IPS DF 4.7 (cell line): ENCODE measurements around the gene TAF3.
"Not testable (repeated sequence)": the region's sequence is repeated elsewhere in the genome, so short reads cannot be mapped to it uniquely, and the experiment has no call there.

ENCODE experiments used
- DNase-seq: peaks from one replicate; pipeline ENCODE4 v3.0.0-alpha.2; 2013; ENCODE audit warnings: low spot score; ENCODE audit errors: extremely low read depth

TAF3 gene

GRCh38 chr10:8031211-8031610, 212.9 kb downstream of the TAF3 start:
- DNase-seq: not testable (repeated sequence)

DNA sequence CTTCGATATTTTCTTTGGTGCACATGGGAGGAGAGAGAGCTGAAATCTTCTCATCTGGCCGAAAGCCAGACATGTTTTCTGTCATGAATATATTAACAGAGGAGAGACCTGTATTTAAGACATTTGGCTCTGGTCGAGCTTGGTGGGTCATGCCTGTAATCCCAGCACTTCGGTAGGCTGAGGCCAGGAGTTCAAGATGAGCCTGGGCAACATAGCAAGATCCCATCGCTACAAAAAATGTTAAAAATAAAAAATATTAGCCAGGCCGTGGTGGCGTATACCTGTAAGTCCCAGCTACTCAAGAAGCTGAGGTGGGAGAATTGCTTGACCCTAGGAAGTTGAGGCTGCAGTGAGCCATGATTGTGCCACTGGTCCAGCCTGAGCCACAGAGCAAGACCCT, 214.3 kb downstream of the TAF3 start:
- DNase-seq: no peak

- DNase-seq: no peak
These were observed 215.6 kb downstream of the TAF3 start for GRCh38 chr10:8033812-8034465.

- no peak for DNase-seq
These were observed 216.2 kb downstream of the TAF3 start for GRCh38 chr10:8034466-8035005.

GRCh38 chr10:8035006-8035640, 216.8 kb downstream of the TAF3 start:
- DNase-seq: no peak

DNA sequence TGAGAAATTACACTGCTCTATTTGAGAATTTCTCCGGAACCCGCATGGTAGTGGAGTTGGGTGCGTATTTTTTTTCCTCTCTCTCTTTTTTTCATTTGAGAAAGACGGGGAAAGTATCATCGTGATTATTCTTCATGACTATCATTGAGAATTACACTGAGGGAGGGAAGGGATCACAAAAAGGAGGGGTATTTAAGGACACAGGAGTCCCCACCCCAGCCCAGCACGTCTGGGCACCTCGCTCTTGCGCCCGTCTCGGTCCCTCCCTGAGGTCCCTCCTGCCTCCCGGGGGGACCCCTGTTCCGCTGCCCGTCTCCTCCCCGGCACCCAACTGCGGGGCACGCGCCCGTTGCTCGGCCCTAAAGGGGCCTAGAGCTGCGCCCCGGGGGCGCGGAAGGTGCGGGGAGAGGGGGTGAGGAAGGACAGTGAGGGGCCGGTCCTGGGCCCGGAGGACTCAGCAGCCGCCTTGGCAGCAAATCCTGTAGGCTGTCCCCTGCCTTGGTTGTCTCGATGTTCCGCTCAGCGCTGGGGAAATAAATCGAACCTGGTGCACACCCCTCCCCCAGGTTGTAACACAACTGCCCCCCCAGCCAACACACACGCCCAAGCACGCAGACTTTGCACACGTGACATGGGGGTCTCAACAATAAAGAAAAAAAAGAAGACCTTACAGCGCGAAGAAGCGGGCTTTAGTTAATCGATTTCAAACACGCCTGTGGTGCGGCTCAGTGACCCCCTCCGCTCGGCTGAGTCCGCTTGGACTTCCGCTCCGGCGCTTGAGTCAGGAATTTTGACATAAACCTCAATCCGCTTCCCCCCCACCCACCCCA, 217.6 kb downstream of the TAF3 start:
- no peak for DNase-seq

DNA sequence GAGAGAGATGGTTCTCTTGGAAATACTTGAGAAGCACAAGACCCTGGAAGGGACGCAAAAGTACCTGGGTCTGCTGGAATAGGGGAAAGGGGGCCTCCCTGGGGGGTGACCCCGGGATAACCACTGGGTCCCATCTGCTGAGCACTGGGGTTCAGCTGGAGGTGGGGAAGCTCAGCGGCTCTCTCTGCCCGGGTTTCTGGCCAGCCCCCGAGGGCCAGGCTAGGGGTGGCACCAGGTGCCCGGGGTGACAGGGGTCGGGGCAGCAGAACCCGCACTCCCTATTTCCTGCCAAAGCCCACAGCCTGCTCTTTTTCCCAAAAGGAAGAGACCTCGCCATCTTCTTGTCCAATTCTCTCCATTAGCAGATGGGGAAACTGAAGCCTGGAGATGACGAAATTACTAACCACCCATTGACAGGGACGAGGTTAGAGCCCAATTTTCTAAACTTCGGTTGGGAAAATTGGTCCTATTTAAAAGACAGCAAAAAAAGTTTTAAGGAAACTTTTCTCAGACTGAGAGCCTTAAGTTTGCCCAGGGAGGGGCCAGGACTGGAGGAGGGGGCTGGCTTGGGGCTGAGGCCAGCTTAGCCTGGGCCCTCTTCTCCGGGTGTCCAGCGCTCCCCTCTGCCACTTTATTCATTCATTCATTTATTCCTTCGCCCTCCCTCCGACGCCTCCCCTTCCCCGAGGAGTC, 218.3 kb downstream of the TAF3 start:
- DNase-seq: no peak

- no peak for DNase-seq
These were observed 219.0 kb downstream of the TAF3 start for GRCh38 chr10:8037199-8037801.

DNA sequence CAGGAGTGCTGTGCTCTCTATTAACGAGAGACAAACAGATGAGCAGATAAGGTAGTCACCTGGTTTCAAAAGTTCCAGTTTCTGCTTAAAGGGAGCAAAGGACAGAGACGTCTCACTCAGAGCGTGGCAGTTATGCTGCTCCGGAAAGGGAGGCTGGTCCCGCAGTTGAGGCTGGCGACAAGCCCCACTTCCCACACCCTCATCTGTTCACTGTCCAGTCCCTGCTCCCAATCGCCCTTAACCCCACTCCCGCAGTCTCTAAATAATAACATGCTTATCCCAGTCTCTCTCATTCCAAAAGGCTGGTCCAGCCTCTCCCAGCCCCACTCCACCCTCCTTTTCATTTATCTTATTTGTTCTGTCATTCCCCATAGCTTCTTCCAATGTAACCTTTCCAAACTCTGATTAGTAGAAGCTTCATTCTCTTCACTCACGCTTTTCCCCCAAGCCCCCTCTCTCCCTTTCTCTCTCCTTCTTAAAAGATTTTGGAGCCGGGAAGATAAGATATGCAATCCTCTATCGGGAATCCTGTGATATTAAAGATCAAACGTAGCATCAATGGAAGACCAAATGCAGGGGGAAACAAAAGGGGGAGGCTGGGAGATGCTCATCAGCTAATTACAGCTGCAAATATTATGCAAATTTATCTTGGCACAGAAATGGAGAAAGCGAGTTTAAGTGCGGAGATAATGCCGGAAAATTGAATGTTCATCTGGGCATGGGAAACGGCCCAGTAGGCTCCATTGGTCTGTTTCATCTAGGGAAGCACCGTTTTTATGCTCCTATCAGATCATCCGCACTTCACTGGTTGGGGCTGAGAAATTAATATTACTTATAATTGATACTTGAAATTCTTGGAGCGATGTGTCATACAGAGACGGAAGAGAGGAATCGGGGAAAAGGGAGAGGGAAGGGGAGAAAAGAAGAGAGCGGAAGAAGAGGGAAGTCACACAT, 219.9 kb downstream of the TAF3 start:
- no peak for DNase-seq

GRCh38 chr10:8039321-8039881, 221.1 kb downstream of the TAF3 start:
- DNase-seq: no peak

- no peak for DNase-seq
These were observed 222.3 kb downstream of the TAF3 start for GRCh38 chr10:8040651-8041050.

DNA sequence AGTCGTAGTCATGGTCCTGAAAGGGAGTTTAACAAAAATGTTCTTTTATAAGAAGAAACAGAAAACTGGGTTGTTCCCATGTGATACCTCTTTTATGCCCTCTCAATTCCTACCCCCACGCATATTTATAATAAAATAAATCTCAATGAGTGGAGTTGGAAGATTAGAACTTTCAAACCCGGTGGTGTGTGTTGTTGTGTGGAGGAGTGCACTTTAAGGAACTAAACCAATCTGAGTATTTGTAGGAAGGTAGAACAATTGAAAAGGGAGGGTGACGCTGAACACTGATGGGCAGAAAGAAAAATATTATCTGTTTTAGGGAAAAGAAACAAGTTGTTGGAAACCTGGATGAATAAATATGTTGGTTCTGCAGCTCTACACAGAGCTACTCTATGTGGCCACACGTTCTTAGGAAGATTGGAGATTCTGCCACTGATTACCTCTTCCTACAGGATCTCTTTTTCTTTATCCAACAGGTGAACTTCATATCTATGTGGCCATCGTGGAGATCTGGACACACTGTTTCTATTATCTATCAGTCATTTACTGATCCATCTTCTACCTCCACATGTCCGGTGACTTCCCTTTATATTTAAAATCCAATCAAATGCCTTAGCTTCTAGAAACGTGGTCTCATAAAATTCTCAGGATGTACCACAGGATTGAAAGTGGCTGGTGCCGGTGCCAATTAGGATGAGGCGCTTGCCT, 223.1 kb downstream of the TAF3 start:
- DNase-seq: no peak

GRCh38 chr10:8041992-8042720, 223.9 kb downstream of the TAF3 start:
- DNase-seq: no peak

DNA sequence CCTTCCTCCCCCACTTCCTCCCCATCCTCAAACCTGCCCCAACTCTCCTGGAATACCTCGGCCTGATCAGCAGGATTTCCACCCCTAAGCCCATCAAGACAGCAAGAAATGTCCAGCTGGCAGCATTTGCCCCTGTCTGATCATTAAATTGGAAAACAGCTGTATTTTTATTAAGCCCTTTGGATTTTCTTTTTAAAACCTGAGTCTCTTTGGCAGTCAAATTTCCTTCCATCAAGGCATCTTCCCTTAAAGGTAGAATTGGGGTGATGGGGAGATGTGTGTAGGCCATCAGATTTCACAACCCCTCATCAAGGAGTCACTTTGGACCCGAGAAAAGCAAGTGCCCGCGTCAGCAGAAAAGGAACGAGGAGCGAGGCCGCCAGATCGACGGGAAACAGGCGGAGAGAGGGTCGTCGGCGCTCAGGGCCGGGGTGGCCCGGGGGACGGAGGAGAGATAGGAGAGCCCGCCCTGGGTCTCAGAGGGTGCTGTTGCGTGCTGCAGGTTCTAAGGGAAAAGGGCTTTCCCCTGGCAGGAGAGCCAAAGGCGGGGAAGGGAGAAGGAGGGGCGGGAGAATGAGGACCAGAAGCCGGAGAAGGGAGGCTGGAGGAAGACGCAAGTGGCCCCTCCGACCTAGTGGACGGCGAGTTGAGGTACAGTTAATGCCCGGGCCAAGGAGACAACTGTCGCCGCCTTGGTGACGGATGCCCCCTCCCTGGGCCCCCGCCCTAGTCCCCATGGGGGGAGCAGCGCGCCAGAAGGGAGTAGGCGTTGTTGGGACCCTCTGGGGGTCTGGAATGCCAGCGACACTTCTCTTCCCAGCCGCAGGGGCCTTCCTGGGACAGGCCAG, 224.6 kb downstream of the TAF3 start:
- no peak for DNase-seq

DNA sequence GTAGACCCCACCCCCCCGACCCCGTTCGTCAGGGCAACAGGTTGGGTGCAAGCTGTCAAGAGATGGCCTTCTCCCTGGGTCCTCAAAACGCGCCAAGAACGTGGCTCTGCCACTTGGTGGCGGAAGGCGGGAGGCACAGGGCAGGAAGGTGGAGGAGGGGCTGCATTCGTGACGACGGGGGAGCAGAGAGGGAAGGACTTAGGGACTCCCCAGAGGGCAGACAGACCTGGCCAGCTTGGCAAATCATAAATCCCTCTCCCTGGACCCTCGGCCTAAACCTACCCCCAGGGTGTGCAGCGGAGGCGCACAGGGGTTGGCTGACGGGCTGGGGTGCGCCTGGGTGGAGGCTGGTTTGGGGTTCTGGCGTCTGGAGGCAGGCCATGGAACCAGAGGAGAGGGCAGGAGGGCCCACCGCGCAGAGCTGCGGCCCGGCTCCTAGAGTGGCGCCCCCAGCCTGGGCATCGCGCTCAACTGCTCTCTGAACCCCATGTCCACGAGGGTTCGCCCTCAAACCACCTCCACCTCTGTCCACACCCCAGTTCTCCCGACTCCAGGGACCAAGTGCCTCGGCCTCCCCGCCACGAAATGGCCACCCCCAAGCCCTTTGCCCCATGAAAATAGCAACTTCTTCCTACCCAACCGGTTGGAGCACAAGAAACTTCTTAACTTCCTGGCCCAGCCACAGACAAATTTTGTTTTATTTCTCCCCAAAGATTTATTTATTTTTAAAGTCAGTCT, 225.4 kb downstream of the TAF3 start:
- no peak for DNase-seq

DNA sequence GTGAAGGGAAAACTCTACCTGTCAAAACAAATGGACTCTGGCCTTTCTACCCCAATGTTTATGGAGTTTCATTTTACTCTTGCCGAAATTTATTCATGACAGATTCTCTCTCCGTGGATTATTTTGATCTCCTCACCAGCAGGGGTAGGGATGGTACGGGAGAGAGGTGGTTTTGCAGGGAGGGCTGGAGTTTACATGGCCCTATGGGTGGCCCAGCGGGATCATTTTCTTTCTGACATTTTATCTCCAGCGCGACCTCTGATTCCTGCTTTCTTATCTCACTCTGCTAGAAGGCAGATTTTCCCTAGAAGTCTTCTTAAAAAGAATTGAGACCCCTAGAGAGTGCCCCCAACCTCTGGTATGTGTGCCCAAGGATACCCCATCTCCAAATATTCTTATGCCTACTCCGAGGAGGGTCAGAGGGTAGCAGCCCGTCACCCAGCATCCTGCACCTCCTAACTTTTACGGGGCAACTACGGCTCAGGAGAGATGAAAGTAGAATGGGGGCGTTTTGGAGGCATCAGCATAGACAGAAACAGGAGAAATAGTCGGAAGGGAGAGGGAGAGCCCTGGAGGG, 226.1 kb downstream of the TAF3 start:
- DNase-seq: no peak
